Urothelium cell line (cell line): ENCODE results near the gene EPX.

ENCODE experiments used
- DNase-seq: peaks from one replicate; pipeline ENCODE4 v3.0.0; 2011; ENCODE audit warnings: low spot score, mixed read lengths
- FAIRE-seq: peaks from 2 replicates; lab custom pipeline; 2011; peaks lifted over from hg19 to GRCh38; lab: Jason Lieb, UNC

The EPX gene

DNA sequence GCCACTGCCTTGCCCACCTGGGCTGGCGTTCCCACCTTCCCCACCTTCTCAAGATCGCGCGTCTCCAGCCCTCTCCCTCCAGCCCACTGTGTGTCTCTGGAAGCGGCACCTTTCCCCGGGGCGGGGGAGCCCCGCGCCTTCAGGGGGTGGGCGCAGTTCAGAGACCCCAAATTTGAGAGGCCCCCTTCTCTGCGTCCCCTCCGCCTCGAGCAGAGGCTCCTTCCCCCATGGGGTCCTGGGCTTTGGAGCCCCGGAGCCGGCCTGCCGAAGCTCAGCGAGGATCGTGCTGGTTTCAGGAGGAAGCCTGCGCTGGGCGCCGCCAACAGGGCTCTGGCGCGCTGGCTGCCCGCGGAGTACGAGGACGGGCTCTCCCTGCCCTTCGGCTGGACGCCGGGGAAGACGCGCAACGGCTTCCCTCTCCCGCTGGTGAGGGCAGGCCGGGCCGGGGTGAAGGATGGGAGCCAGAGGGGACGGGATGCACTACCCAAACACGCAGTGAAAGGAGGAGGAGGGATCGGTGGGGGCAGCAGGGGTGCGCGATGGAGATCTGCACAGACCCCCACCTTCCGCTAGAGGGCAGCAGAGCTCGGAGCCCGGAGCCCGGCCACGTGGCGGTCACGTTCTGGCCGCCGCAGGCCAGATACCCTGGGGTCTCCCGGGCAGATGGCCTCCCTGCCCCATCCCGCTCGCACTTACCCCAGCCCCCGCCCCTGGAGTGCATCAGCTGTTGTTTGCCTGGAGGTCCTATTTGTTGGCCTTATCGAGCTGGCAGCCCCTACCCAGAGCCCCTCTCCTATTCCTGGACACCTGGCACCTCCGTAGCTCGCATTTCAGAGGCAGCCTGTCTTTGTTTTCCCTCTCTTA lies 57.0 kb downstream of the EPX start:
- FAIRE-seq, result peak; percentile 97
- peak; percentile 98 for DNase-seq

DNA sequence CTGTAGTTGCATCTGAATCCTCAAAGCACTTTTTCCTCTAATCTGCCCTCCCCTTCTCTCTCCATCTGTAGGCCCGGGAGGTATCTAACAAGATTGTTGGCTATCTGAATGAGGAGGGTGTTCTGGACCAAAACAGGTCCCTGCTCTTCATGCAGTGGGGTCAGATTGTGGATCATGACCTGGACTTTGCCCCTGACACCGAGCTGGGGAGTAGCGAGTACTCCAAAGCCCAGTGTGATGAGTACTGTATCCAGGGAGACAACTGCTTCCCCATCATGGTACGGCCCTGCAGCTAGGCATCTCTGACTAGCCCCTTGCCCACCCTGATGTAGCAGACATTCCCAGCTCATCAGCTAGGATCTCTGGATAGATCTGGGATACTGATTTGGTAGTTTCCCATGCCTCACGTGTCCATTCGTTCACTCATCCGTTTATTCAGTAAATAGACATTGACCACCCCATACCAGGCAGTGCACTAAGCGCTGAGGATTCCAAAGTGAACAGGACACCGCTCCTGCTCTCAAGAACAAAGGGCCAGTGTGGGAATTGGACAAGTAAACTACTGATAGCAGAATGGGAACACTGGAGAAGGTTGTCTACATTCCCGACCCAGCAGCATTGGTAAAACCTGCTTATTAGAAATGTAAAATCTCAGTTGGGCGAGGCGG lies 58.0 kb downstream of the EPX start:
- DNase-seq (no peak), FAIRE-seq (peak; percentile 53)

DNA sequence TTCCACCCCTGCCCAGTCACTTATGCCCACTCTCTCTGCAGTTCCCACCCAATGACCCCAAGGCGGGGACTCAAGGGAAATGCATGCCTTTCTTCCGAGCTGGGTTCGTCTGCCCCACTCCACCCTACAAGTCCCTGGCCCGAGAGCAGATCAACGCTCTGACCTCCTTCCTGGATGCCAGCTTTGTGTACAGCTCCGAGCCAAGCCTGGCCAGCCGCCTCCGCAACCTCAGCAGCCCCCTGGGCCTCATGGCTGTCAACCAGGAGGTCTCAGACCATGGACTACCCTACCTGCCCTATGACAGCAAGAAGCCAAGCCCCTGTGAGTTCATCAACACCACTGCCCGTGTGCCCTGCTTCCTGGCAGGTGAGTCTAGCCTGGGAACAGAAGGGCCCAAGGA lies 59.6 kb downstream of the EPX start:
- FAIRE-seq (no peak), DNase-seq (no peak)

DNA sequence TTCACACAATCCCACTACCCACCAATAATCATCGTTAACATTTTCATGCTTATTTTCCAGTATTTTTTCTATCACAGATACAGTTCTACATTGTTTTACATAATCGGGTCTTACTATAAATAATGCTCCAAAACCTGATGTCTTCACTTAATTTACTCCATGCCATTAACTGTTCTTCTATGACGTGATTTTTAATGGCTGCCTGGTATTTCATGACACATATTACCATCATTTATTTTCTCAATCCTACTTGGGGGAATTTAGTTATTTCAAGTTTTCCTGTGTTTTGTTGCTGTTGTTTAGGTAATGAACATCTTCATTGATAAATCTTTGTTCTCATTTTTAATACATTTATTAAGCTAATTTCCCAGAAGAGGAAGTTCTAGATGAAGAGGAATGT lies 60.6 kb downstream of the EPX start:
- FAIRE-seq (no peak), DNase-seq (no peak)
